Measurements from ENCODE around the gene CHN1. TPM values are rescaled to one million over a fixed set of nuclear protein-coding genes. Genes with fewer than 3 reads are reported as not detected.

Gene CHN1, protein sequence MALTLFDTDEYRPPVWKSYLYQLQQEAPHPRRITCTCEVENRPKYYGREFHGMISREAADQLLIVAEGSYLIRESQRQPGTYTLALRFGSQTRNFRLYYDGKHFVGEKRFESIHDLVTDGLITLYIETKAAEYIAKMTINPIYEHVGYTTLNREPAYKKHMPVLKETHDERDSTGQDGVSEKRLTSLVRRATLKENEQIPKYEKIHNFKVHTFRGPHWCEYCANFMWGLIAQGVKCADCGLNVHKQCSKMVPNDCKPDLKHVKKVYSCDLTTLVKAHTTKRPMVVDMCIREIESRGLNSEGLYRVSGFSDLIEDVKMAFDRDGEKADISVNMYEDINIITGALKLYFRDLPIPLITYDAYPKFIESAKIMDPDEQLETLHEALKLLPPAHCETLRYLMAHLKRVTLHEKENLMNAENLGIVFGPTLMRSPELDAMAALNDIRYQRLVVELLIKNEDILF
- total RNA-seq, result 14.2 TPM
- long read RNA-seq, transcript CHN1-205 (13 exons, 2,447 nt), result minor isoform, 6 of 33 reads
- long read RNA-seq, transcript CHN1-201 (7 exons, 2,047 nt), result major isoform, 8 of 33 reads
- long read RNA-seq, partial matches to known transcripts, result 1 of 33 reads
- long read RNA-seq, other reads (novel, unspliced or antisense), result 15 of 33 reads

DNA sequence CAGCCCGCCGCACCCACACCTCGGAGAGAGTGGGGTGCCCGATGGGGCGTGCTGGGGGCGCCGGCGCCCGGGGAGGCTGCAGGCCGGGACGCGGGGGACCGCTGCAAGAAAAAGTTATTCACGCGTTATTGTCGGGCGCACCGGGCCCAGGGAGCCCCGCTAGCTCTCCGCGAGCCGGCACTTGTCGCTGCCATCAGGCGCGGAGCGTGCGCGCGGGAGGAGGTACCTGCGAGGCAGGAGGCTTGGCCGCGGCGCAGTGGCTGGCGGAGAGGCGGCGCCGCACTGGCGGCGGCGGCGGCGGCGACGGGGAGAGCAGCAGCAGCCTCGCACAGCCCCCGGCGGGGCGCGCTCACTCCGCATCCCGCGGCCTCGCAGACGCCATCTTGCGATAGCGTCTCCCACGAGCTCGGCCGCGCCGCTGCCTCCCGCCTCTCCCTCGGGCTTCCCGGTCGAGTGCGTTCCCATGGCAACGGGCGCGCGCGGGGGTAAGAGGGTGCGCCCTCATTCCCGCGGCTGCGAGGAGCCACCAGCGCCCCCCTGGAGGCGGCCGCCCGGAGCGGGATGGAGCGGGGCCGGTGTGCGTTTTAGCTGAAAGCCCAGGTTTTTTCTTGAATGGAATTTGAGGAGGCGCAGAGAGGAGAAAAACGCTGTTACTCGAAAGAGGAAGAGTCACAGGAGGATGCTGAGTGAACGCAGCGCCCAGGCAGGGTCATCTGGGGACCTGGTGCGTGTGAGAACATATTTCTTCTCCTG lies at the start of gene CHN1:
TSS of gene CHN1 (minus strand) at position 402 of the 753 bp plus-strand sequence. CDS start 469 bp downstream, outside the sequence.
- intact Hi-C loops (cut with micrococcal nuclease), result no loop called here
- Histone ChIP-seq H3K4me1 (peaks cover 77% of the 10 kb centered on the region), H3K4me3 (peak within 1 kb of the TSS; percentile 90), H3K9me3 (replicated peaks) (no peaks in the 10 kb centered on the region), H3K27ac (replicated peaks) (peak within 1 kb of the TSS; percentile 94), H3K27me3 (ENCODE audit: low read depth) (no peaks in the 10 kb centered on the region), H3K36me3 (no peaks in the 10 kb centered on the region)
- DNase-seq, result peak; percentile 85
- TF ChIP-seq, protein P1, sequence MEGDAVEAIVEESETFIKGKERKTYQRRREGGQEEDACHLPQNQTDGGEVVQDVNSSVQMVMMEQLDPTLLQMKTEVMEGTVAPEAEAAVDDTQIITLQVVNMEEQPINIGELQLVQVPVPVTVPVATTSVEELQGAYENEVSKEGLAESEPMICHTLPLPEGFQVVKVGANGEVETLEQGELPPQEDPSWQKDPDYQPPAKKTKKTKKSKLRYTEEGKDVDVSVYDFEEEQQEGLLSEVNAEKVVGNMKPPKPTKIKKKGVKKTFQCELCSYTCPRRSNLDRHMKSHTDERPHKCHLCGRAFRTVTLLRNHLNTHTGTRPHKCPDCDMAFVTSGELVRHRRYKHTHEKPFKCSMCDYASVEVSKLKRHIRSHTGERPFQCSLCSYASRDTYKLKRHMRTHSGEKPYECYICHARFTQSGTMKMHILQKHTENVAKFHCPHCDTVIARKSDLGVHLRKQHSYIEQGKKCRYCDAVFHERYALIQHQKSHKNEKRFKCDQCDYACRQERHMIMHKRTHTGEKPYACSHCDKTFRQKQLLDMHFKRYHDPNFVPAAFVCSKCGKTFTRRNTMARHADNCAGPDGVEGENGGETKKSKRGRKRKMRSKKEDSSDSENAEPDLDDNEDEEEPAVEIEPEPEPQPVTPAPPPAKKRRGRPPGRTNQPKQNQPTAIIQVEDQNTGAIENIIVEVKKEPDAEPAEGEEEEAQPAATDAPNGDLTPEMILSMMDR (IDR thresholded peaks at IDR 0.05; ENCODE audit: borderline replicate concordance), result peak; percentile 30

DNA sequence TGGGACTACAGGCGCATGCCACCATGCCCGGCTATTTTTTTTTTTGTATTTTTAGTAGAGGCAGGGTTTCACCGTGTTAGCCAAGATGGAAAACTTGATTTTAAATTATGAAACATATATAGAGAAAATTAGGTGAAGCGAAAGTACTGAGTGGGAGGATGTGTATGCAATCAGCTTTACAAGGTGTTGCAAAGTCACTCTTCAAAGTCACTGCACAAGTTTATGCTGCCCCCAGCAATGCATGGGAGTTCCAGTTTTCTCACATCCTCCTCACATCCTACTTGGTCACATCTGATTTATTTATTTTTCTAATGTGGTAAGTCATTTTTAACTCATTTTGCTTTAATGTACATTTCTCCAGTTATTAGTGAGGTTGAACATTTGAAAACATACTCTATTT lies 49.2 kb upstream of the CHN1 start:
- H3K27ac ChIP-seq (replicated peaks), result no peak overlapping the region
- TF ChIP-seq, protein P1 (IDR thresholded peaks at IDR 0.05; ENCODE audit: borderline replicate concordance), result no peak
- H3K36me3 ChIP-seq, result peaks cover 4% of the 10 kb centered on the region
- H3K27me3 ChIP-seq (ENCODE audit: low read depth), result no peaks in the 10 kb centered on the region
- DNase-seq, result no peak
- H3K4me1 ChIP-seq, result no peaks in the 10 kb centered on the region
- intact Hi-C loops (cut with micrococcal nuclease), result no loop called here
- H3K4me3 ChIP-seq, result no peak overlapping the region
- H3K9me3 ChIP-seq (replicated peaks), result peaks cover 2% of the 10 kb centered on the region

DNA sequence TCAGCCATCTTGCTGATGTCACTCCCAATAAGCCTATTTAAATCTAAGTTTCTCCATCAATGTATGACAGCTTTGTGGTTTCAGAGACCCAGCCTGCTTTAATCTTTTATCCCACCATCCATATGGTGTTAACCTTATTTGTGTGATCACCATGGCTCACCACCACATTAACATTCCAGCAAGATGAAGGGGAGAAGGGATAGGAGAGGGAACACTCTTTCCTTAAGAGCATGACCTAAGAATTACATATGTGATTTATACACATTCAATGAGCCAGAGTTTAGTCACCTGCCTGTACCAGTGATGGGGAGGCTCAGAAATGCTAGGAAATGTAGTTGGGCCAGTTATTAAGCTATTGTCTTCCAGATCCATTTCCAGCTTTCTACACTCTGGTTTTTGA lies 44.5 kb upstream of the CHN1 start:
- DNase-seq, result no peak
- no peak overlapping the region for H3K4me3 ChIP-seq
- H3K36me3 ChIP-seq, result no peaks in the 10 kb centered on the region
- TF ChIP-seq, protein P1 (IDR thresholded peaks at IDR 0.05; ENCODE audit: borderline replicate concordance), result no peak
- H3K4me1 ChIP-seq, result no peaks in the 10 kb centered on the region
- H3K27ac ChIP-seq (replicated peaks), result no peak overlapping the region
- intact Hi-C loops (cut with micrococcal nuclease), result no loop called here
- no peaks in the 10 kb centered on the region for H3K27me3 ChIP-seq (ENCODE audit: low read depth)
- peaks cover 8% of the 10 kb centered on the region for H3K9me3 ChIP-seq (replicated peaks)

DNA sequence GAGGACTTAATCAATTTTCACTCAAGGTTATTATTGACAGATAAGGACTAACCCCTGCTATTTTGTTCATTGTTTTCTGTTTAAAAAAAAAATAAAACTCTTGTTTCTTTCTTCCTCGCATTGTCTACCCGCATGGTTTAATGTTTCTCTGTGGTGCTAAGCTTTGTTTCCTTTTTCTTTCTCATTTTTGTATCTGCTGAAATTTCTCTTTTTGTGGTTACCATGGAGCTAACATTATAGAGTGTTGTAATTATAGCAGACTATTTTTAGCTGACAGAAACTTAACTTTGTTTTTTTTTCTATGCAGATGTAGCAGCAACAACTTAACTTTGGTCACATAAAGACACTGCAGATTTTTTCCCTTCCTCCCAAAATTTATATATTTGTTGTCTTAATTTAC lies 43.1 kb upstream of the CHN1 start:
- TF ChIP-seq, protein P1 (IDR thresholded peaks at IDR 0.05; ENCODE audit: borderline replicate concordance), result no peak
- Histone ChIP-seq H3K4me1 (no peaks in the 10 kb centered on the region), H3K4me3 (no peak overlapping the region), H3K27me3 (ENCODE audit: low read depth) (no peaks in the 10 kb centered on the region), H3K27ac (replicated peaks) (no peak overlapping the region), H3K9me3 (replicated peaks) (peaks cover 13% of the 10 kb centered on the region), H3K36me3 (no peaks in the 10 kb centered on the region)
- no peak for DNase-seq
- intact Hi-C loops (cut with micrococcal nuclease), result no loop called here

DNA sequence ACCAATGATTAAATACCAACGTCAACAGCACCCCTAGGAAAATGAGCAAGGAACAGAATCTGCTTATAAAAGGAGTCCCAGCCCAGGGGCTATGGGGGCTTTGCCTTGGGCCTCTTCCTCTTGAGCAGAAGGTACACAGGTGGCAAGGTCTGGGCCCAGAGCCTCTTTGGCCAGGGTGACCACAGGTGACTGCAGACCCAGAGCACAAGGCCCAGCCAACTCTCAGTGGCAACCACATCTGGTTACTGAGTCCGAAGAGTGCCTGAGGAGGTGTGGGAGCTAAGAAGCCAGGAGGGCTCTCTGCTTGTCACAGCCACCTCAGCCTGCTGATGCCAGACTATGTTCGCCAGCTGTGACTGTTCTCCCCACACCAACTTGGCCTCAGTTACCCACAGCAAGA lies 34.3 kb upstream of the CHN1 start:
- Histone ChIP-seq H3K9me3 (replicated peaks) (peaks cover 13% of the 10 kb centered on the region), H3K4me3 (no peak overlapping the region), H3K27ac (replicated peaks) (no peak overlapping the region), H3K36me3 (no peaks in the 10 kb centered on the region), H3K4me1 (peaks cover 10% of the 10 kb centered on the region), H3K27me3 (ENCODE audit: low read depth) (no peaks in the 10 kb centered on the region)
- DNase-seq, result no peak
- TF ChIP-seq, protein P1 (IDR thresholded peaks at IDR 0.05; ENCODE audit: borderline replicate concordance), result no peak
- intact Hi-C loops (cut with micrococcal nuclease), result no loop called here

Measured in left ventricle myocardium inferior (tissue), 1 donor.